HEK293T (cell line): ENCODE results near the gene HPSE2.

ENCODE experiments used
- CTCF ChIA-PET: fragments of 350-600 bp; formaldehyde crosslinking; extraction: SDS; loops from one replicate; lab custom pipeline; 2021; ENCODE audit warnings: antibody characterized with exemption, inconsistent platforms; lab: Yijun Ruan, JAX
- POLR2A ChIA-PET: fragments of 350-600 bp; formaldehyde crosslinking; extraction: SDS; loops from one replicate; lab custom pipeline; 2020; ENCODE audit warnings: antibody characterized with exemption, inconsistent platforms; lab: Yijun Ruan, JAX
- DNase-seq: peaks from one replicate; pipeline ENCODE4 v3.0.0; 2012; ENCODE audit warnings: mixed read lengths; ENCODE audit errors: extremely low spot score
- ARNT ChIP-seq: fragments of 450-650 bp; IDR thresholded peaks from 2 replicates; pipeline ENCODE4 v1.6.1; 2017; ENCODE audit warnings: mild to moderate bottlenecking
- BHLHE40 ChIP-seq: fragments of 450-650 bp; IDR thresholded peaks from 2 replicates; pipeline ENCODE4 v1.6.1; 2016; ENCODE audit warnings: mild to moderate bottlenecking, moderate library complexity, borderline replicate concordance
- CTBP1 ChIP-seq: fragments of 450-650 bp; IDR thresholded peaks from 2 replicates; pipeline ENCODE4 v1.6.1; 2016; ENCODE audit warnings: borderline replicate concordance
- ELF4 ChIP-seq: fragments of 450-650 bp; IDR thresholded peaks from 2 replicates; pipeline ENCODE4 v1.6.1; 2017; ENCODE audit warnings: antibody characterized with exemption
- FOXA1 ChIP-seq: fragments of 450-650 bp; IDR thresholded peaks from 2 replicates; pipeline ENCODE4 v1.6.1; 2016; ENCODE audit warnings: mild to moderate bottlenecking
- FOXK2 ChIP-seq: fragments of 450-650 bp; IDR thresholded peaks from 2 replicates; pipeline ENCODE4 v1.6.1; 2016; ENCODE audit warnings: mild to moderate bottlenecking
- FOXM1 ChIP-seq: fragments of 450-650 bp; IDR thresholded peaks from 2 replicates; pipeline ENCODE4 v1.6.1; 2017; ENCODE audit warnings: mild to moderate bottlenecking, borderline replicate concordance
- HDGF ChIP-seq: fragments of 450-650 bp; IDR thresholded peaks from 2 replicates; pipeline ENCODE4 v1.6.1; 2017; ENCODE audit warnings: antibody characterized with exemption, borderline replicate concordance
- L3MBTL2 ChIP-seq: fragments of 450-650 bp; conservative IDR thresholded peaks from 2 replicates; pipeline ENCODE4 v1.6.1; 2016; ENCODE audit warnings: mild to moderate bottlenecking
- LEF1 ChIP-seq: fragments of 450-650 bp; IDR thresholded peaks from 2 replicates; pipeline ENCODE4 v1.6.1; 2017; ENCODE audit warnings: mild to moderate bottlenecking, borderline replicate concordance
- NFRKB ChIP-seq: fragments of 450-650 bp; IDR thresholded peaks from 2 replicates; pipeline ENCODE4 v1.6.1; 2016; ENCODE audit warnings: mild to moderate bottlenecking, moderate library complexity
- SP1 ChIP-seq: fragments of 450-650 bp; IDR thresholded peaks from 2 replicates; pipeline ENCODE4 v1.6.1; 2017
- SUZ12 ChIP-seq: fragments of 450-650 bp; IDR thresholded peaks from 2 replicates; pipeline ENCODE4 v1.6.1; 2016; ENCODE audit warnings: mild to moderate bottlenecking
- TARDBP ChIP-seq: fragments of 450-650 bp; IDR thresholded peaks from 2 replicates; pipeline ENCODE4 v1.6.1; 2016
- ZNF384 ChIP-seq: fragments of 450-650 bp; IDR thresholded peaks from 2 replicates; pipeline ENCODE4 v1.6.1; 2016
- TF ChIP-seq, protein P1 (sequence below): fragments of 450-650 bp; IDR thresholded peaks from 2 replicates; pipeline ENCODE4 v1.6.1; 2016

The HPSE2 gene

DNA sequence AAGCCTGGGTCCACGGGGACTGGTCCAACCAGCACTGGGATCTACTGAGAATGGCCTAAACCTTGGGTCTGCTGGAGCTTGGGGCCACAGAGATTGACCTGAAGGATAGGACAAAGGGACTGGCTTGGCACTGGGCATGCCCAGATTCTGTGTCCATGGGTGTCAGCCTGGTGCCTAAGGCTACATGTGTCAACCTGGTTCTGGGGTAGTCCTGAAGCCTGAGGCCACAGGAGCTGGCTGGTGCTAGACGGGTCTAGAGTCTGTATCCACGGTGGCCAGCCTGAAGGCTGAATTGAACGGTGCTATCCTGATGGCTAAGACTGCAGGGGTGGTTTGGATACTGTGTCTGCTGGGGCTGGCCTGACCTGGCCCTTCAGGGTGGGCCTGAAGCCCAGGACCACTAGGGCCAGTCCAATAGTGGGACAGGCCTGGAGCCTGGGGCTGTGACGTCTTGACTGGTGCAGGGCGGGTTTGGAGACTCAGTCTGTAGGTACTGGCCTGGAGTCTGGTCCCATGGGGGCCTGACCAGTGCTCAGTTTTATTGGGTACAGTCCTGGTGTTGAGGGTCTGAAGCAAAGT lies 636.5 kb downstream of the HPSE2 start:
- POLR2A ChIA-PET, result no interaction called here
- CTCF ChIA-PET, result no interaction called here
- DNase-seq, result no peak
- no peak for TF ChIP-seq L3MBTL2
- TF ChIP-seq, protein P1, sequence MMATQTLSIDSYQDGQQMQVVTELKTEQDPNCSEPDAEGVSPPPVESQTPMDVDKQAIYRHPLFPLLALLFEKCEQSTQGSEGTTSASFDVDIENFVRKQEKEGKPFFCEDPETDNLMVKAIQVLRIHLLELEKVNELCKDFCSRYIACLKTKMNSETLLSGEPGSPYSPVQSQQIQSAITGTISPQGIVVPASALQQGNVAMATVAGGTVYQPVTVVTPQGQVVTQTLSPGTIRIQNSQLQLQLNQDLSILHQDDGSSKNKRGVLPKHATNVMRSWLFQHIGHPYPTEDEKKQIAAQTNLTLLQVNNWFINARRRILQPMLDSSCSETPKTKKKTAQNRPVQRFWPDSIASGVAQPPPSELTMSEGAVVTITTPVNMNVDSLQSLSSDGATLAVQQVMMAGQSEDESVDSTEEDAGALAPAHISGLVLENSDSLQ, result no peak
- no peak for TF ChIP-seq LEF1
- no peak for TF ChIP-seq FOXK2
- TF ChIP-seq SUZ12, result no peak

DNA sequence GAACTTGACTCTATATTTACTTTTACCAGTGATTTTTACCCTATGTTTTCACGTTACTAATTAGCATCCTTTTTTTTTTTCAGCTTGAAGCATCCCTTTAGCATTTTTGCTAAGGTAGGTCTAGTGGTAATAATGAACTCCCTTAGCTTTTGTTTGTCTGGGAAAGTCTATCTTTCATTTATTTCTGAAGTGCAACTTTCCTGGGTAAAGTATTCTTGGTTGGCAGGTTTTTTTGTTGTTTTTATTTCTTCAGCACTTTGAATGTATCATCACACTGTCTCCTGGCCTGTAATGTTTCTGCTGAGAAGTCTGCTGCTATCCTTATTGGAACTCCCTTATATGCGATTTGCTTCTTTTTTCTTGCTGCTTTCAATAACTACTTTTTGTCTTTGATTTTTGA lies 639.2 kb downstream of the HPSE2 start:
- ChIA-PET POLR2A (no interaction called here), CTCF (no interaction called here)
- TF ChIP-seq ELF4 (no peak), NFRKB (no peak), FOXA1 (no peak)
- DNase-seq, result no peak

DNA sequence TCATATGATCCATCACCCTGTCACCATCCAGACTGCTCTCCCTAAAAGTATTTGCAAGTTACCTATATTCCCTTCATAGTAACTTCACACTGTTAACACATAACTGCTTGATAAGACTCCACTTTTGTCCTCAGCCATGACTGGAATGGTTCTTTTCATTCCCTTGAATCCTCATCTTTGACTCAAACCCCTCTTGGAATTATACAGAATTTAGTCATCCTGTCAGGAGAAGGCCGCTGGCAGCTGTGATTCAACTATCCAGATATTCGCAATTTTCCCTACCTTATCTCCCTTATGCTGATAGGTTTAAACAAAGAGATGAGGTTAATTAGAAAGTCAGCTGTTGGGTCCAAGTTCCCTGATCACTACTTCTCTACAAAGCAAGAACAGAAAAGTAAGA lies 646.0 kb downstream of the HPSE2 start:
- ChIA-PET CTCF (no interaction called here), POLR2A (no interaction called here)
- TF ChIP-seq TARDBP, result no peak
- no peak for TF ChIP-seq BHLHE40
- TF ChIP-seq ELF4, result no peak
- no peak for TF ChIP-seq FOXA1
- no peak for TF ChIP-seq FOXK2
- TF ChIP-seq LEF1, result no peak
- TF ChIP-seq SP1, result no peak
- no peak for TF ChIP-seq ZNF384
- no peak for TF ChIP-seq HDGF
- TF ChIP-seq ARNT, result no peak
- no peak for TF ChIP-seq L3MBTL2
- no peak for TF ChIP-seq FOXM1
- TF ChIP-seq SUZ12, result no peak
- TF ChIP-seq NFRKB, result no peak
- TF ChIP-seq, protein P1, result no peak
- TF ChIP-seq CTBP1, result no peak
- no peak for DNase-seq

DNA sequence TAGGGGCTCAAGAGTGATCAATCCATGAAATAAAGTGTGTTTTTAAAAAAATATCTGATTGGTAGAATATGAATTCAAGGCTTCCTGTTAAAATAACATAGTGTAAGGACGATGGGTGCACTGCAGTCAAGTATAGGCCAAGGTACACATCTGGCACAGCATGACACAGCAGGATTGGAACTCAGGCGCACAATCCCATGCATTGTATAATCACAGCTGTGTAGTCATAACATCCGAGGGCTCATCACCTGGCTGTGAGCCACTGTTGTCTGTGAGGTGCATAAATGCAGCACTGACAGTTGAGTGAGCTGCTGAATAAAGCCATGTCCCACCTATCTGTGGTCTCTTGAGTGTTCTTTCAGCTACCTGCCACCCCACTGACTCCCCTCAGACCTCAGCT lies 646.6 kb downstream of the HPSE2 start:
- TF ChIP-seq HDGF (no peak), CTBP1 (no peak), ELF4 (no peak), LEF1 (no peak), BHLHE40 (no peak), FOXK2 (no peak), FOXA1 (no peak), ZNF384 (no peak), SP1 (no peak), L3MBTL2 (no peak)
- TF ChIP-seq, protein P1, result no peak
- DNase-seq, result no peak
- CTCF ChIA-PET, result no interaction called here
- POLR2A ChIA-PET, result no interaction called here

DNA sequence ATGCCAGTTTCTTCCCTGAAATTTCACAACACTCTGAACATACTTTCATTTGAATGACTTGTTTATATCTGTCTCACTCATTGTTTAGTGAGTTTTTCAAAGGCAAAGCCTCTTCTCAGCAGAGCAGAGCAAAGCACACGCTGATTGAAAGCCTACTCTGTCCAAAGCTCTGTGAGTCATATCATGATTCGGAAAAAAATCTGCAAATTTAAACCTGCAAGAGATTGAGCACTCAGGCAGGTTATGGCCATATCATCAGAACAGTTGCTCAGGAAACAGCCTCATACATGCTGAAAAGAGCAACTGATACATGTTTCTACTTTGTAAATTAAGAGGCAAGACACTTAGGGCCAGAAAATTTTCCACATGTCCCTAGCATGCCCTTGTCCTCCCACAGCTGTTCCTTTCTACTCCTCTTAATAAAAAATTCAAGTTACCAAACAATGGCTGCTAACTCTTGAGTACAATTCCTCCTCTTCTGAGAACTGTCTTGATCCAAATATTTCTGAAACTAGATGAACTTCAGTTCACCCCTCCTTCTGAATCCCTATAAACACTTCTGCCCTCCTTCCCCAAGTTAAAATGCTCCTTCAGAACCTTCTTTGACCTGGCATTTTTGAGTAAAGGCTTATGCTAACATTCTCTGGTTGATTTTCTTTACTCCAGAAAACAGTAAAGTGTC lies 648.4 kb downstream of the HPSE2 start:
- POLR2A ChIA-PET, result no interaction called here
- TF ChIP-seq FOXK2 (no peak), TARDBP (no peak), ELF4 (no peak), HDGF (no peak), CTBP1 (no peak), NFRKB (no peak), SUZ12 (no peak), ARNT (no peak), SP1 (no peak), ZNF384 (no peak), FOXA1 (no peak), FOXM1 (no peak), LEF1 (no peak), L3MBTL2 (no peak), BHLHE40 (no peak)
- TF ChIP-seq, protein P1, result no peak
- no peak for DNase-seq
- CTCF ChIA-PET, result no interaction called here

DNA sequence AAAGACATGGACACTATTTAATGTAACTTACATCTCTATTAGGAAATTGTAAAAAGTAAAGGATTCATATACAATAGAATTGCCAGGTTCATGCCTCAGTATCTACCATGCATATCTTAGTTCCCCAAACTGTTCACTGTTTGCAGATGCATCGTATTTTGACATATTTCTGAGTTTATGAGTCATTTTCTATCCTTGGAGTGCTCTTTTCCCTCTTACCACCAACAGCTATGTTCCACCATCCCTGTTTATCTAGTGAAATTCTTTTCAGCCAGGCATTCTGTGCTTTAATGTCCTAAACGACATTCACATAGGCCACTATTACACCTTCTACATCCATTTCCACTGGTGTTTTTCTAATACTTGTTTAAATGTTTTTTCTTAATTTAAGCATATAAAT lies 649.6 kb downstream of the HPSE2 start:
- TF ChIP-seq BHLHE40 (no peak), LEF1 (no peak), ELF4 (no peak), SUZ12 (no peak), NFRKB (no peak), ZNF384 (no peak), L3MBTL2 (no peak), FOXK2 (no peak), ARNT (no peak), HDGF (no peak), FOXA1 (no peak), FOXM1 (no peak), CTBP1 (no peak), TARDBP (no peak), SP1 (no peak)
- TF ChIP-seq, protein P1, result no peak
- CTCF ChIA-PET, result no interaction called here
- POLR2A ChIA-PET, result no interaction called here
- DNase-seq, result no peak
